IMR-90 (cell line): ENCODE results near the gene GNG2. TPM values are rescaled to one million over a fixed set of nuclear protein-coding genes. Genes with fewer than 3 reads are reported as not detected.

Experiments
- ATAC-seq: fragments of 200-7000 bp; cut with Tn5 transposase; 2 replicates; pipeline ENCODE4 v1.9.1; 2020; ENCODE audit warnings: low read depth, mild to moderate bottlenecking, moderate library complexity
- BruUV-seq: library from RNA; stranded (reverse); fragments of 400-500 nt; replicated peaks from 2 replicates; lab custom pipeline; 2021; lab: Mats Ljungman, UMichigan
- CTCF ChIA-PET: fragments of 300-600 bp; formaldehyde crosslinking; extraction: SDS; loops from one replicate; lab custom pipeline; 2021; ENCODE audit warnings: antibody characterized with exemption; lab: Yijun Ruan, JAX
- POLR2A ChIA-PET: fragments of 300-600 bp; sonication (Branson Sonifier 250); formaldehyde crosslinking; loops from one replicate; lab custom pipeline; 2022; ENCODE audit warnings: antibody characterized with exemption; ENCODE audit not compliant: unreplicated experiment; lab: Charles Lee
- DNase-seq: peaks from one replicate; pipeline ENCODE4 v3.0.0; 2013
- H2AFZ ChIP-seq: replicated peaks from 2 replicates; pipeline ENCODE3; 2013; ENCODE audit warnings: low read length, mild to moderate bottlenecking; ENCODE audit not compliant: poor library complexity
- H2AK5ac ChIP-seq: 2 replicates; pipeline ENCODE4 v1.6.1; 2013; ENCODE audit warnings: low read depth, low read length, inconsistent platforms
- H2AK9ac ChIP-seq: replicated peaks from 2 replicates; pipeline ENCODE3; 2013; ENCODE audit warnings: mild to moderate bottlenecking, low read depth, low read length, moderate library complexity; ENCODE audit not compliant: poor library complexity
- H2BK120ac ChIP-seq: 2 replicates; pipeline ENCODE4 v1.6.1; 2013; ENCODE audit warnings: low read depth, low read length, inconsistent platforms
- H2BK15ac ChIP-seq: 3 replicates; pipeline ENCODE4 v1.6.1; 2013; ENCODE audit warnings: low read depth, low read length, inconsistent platforms
- H2BK20ac ChIP-seq: 2 replicates; pipeline ENCODE4 v1.6.1; 2013; ENCODE audit warnings: low read depth, mild to moderate bottlenecking, inconsistent platforms, low read length, moderate library complexity
- H2BK5ac ChIP-seq: 2 replicates; pipeline ENCODE4 v1.6.1; 2013; ENCODE audit warnings: mild to moderate bottlenecking, low read depth, low read length, inconsistent platforms; ENCODE audit not compliant: poor library complexity, severe bottlenecking
- H3K14ac ChIP-seq: replicated peaks from 2 replicates; pipeline ENCODE4 v1.6.1; 2013; ENCODE audit warnings: low read depth, low read length, inconsistent platforms
- H3K18ac ChIP-seq: 2 replicates; pipeline ENCODE4 v1.6.1; 2013; ENCODE audit warnings: low read depth, low read length, control low read depth
- H3K23ac ChIP-seq: 2 replicates; pipeline ENCODE4 v1.6.1; 2013; ENCODE audit warnings: low read depth, low read length, inconsistent platforms
- H3K27ac ChIP-seq: 2 replicates; pipeline ENCODE4 v1.5.1; 2013; ENCODE audit warnings: mild to moderate bottlenecking, control low read depth, low read length; ENCODE audit not compliant: insufficient read depth
- H3K27me3 ChIP-seq: 2 replicates; pipeline ENCODE4 v1.6.1; 2013; ENCODE audit warnings: low read length; ENCODE audit not compliant: control insufficient read depth, insufficient read depth
- H3K36me3 ChIP-seq: 2 replicates; pipeline ENCODE4 v1.6.1; 2013; ENCODE audit warnings: low read length, mixed read lengths; ENCODE audit not compliant: control insufficient read depth, insufficient read depth
- H3K4ac ChIP-seq: 2 replicates; pipeline ENCODE4 v1.6.1; 2013; ENCODE audit warnings: low read depth, low read length, inconsistent platforms
- H3K4me1 ChIP-seq: 2 replicates; pipeline ENCODE4 v1.6.1; 2013; ENCODE audit warnings: low read length, mixed read lengths; ENCODE audit not compliant: control insufficient read depth, insufficient read depth
- H3K4me2 ChIP-seq: 2 replicates; pipeline ENCODE4 v1.6.1; 2013; ENCODE audit warnings: low read depth, mild to moderate bottlenecking, control low read depth, low read length, moderate library complexity
- H3K4me3 ChIP-seq: 2 replicates; pipeline ENCODE4 v1.5.1; 2013; ENCODE audit warnings: low read depth, mild to moderate bottlenecking, control low read depth, low read length, moderate library complexity; ENCODE audit not compliant: insufficient read depth
- H3K56ac ChIP-seq: 2 replicates; pipeline ENCODE4 v1.6.1; 2013; ENCODE audit warnings: low read length, inconsistent platforms; ENCODE audit not compliant: insufficient read depth; ENCODE audit errors: extremely low read depth
- H3K79me1 ChIP-seq, 2 experiments: 2 replicates each; pipeline ENCODE4 v1.6.1; 2013; ENCODE audit warnings: low read length in 2 of 2, inconsistent platforms in 1 of 2, low read depth in 1 of 2
- H3K9ac ChIP-seq: 2 replicates; pipeline ENCODE4 v1.6.1; 2013; ENCODE audit warnings: low read depth, low read length, control low read depth
- H3K9me1 ChIP-seq: 2 replicates; pipeline ENCODE4 v1.6.1; 2013; ENCODE audit warnings: low read length, inconsistent platforms; ENCODE audit not compliant: insufficient read depth
- H3K9me3 ChIP-seq: 2 replicates; pipeline ENCODE4 v1.6.1; 2013; ENCODE audit warnings: low read length; ENCODE audit not compliant: control insufficient read depth, insufficient read depth
- H4K20me1 ChIP-seq: 2 replicates; pipeline ENCODE4 v1.6.1; 2013; ENCODE audit warnings: low read length, inconsistent platforms; ENCODE audit not compliant: insufficient read depth
- H4K5ac ChIP-seq: 2 replicates; pipeline ENCODE4 v1.6.1; 2013; ENCODE audit warnings: mild to moderate bottlenecking, low read depth, low read length, control low read depth
- H4K8ac ChIP-seq, 2 experiments: 2 replicates each; pipeline ENCODE4 v1.6.1; 2013; ENCODE audit warnings: low read depth in 2 of 2, low read length in 2 of 2, control low read depth in 1 of 2, inconsistent platforms in 1 of 2
- H4K91ac ChIP-seq: 2 replicates; pipeline ENCODE4 v1.6.1; 2013; ENCODE audit warnings: low read depth, low read length, inconsistent platforms; ENCODE audit not compliant: insufficient read depth
- BHLHE40 ChIP-seq: fragments of 150-350 bp; IDR thresholded peaks from 2 replicates; pipeline ENCODE4 v1.6.1; 2016; ENCODE audit warnings: mild to moderate bottlenecking, low read depth, low read length
- CEBPB ChIP-seq: IDR thresholded peaks from 2 replicates; pipeline ENCODE4 v1.6.1; 2012; ENCODE audit warnings: low read depth, low read length, improper control_type of control experiment
- CHD1 ChIP-seq: IDR thresholded peaks from 2 replicates; pipeline ENCODE4 v1.6.1; 2012; ENCODE audit warnings: low read depth, low read length, improper control_type of control experiment
- FOS ChIP-seq: fragments of 150-350 bp; IDR thresholded peaks from 2 replicates; pipeline ENCODE4 v1.6.1; 2016; ENCODE audit warnings: low read depth, low read length
- MAZ ChIP-seq: IDR thresholded peaks from 2 replicates; pipeline ENCODE4 v1.6.1; 2012; ENCODE audit warnings: low read depth, mild to moderate bottlenecking, low read length, improper control_type of control experiment, moderate library complexity, borderline replicate concordance
- NFE2L2 ChIP-seq: fragments of 150-350 bp; IDR thresholded peaks from 2 replicates; pipeline ENCODE4 v1.6.1; 2016; ENCODE audit warnings: low read depth, mild to moderate bottlenecking, low read length
- POLR2A ChIP-seq: IDR thresholded peaks from 2 replicates; pipeline ENCODE4 v1.6.1; 2012; ENCODE audit warnings: mild to moderate bottlenecking, low read depth, low read length
- RAD21 ChIP-seq: IDR thresholded peaks from 2 replicates; pipeline ENCODE4 v1.6.1; 2012; ENCODE audit warnings: low read length, improper control_type of control experiment
- RCOR1 ChIP-seq: IDR thresholded peaks from 2 replicates; pipeline ENCODE4 v1.6.1; 2012; ENCODE audit warnings: mild to moderate bottlenecking, low read length, improper control_type of control experiment; ENCODE audit not compliant: insufficient replicate concordance
- RFX5 ChIP-seq: IDR thresholded peaks from 2 replicates; pipeline ENCODE4 v1.8.0; 2012; ENCODE audit warnings: low read depth, mild to moderate bottlenecking, low read length, moderate library complexity
- SMC3 ChIP-seq: fragments of 150-350 bp; IDR thresholded peaks from 2 replicates; pipeline ENCODE4 v1.6.1; 2016; ENCODE audit warnings: low read depth, mild to moderate bottlenecking, antibody characterized with exemption, low read length, moderate library complexity
- WGBS, 2 experiments: methylation state at CpG; one replicate each; pipeline versions ENCODE4 v1.1.5 to v1.1.7; 2013; ENCODE audit warnings: missing lambda C conversion rate in 2 of 2; ENCODE audit not compliant: insufficient read length in 1 of 2; ENCODE audit errors: extremely low coverage in 2 of 2; 5-methylcytosine and 5-hydroxymethylcytosine counted together
- dilution Hi-C: fragments of 300-500 bp; cut with HindIII; formaldehyde crosslinking; loops from one replicate; pipeline ENCODE4 v1.14.3; 2018; ENCODE audit warnings: low sequenced_read_pairs; ENCODE audit not compliant: unreplicated experiment
- in situ Hi-C: fragments of 300-500 bp; cut with MboI; formaldehyde crosslinking; loops from 3 replicates; pipeline ENCODE4 v1.14.3; 2019; ENCODE audit warnings: low sequenced_read_pairs, inconsistent platforms, mixed read lengths
- intact Hi-C: fragments of 100-400 bp; cut with micrococcal nuclease; formaldehyde crosslinking; loops from 2 replicates; pipeline ENCODE4 v1.10.0; 2022
- polyA plus RNA-seq, 3 experiments: library from polyadenylated mRNA; depleted of rRNA; stranded (reverse); fragments of >200 nt; gene quantifications; 2 replicates each; pipeline ENCODE4 v1.2.3, GENCODE V29; 2012; ENCODE audit warnings: low replicate concordance in 1 of 3
- total RNA-seq: library from RNA; depleted of rRNA; stranded (reverse); fragments of >200 nt; gene quantifications from 2 replicates; pipeline ENCODE4 v1.2.3, GENCODE V29; 2012
- TF ChIP-seq, protein P1 (sequence below): fragments of 150-350 bp; IDR thresholded peaks from 2 replicates; pipeline ENCODE4 v1.6.1; 2016; ENCODE audit warnings: low read depth, mild to moderate bottlenecking, low read length, moderate library complexity, borderline replicate concordance
- TF ChIP-seq, protein P2 (sequence below): fragments of 150-350 bp; IDR thresholded peaks from 2 replicates; pipeline ENCODE4 v1.6.1; 2017; ENCODE audit warnings: mild to moderate bottlenecking, antibody characterized with exemption, low read length, low read depth

Gene GNG2
- total and polyA plus RNA-seq, 2 of the 4 experiments (the other 2 are of a cell fraction): 13.1 to 14.6 TPM

DNA sequence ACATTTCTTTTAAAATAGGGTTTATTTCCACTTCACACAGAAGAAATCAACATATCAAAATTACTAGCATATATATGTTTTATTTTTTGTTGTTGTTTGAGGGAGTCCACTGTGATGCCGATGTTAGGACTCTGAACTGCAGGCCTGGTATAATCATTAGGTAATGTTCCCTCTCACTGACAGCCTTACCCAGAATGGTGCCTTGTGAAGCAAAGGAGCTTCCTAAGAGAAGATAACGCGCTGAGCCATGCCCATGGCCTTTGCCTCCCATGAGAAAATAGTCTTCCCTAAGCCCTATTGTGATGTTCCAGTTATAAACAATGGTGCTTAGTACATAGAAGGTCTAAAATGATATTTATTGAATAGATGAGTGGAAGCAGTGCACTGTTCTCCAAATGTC, 12.0 kb downstream of the GNG2 start:
- Histone ChIP-seq H2BK120ac (peak overlapping the region; percentile 72), H4K91ac (no peak overlapping the region), H4K20me1 (peaks cover 3% of the 10 kb centered on the region; the same call in 1 of the 2 replicates), H4K5ac (no peak overlapping the region), H3K4me2 (no peak overlapping the region), H3K23ac (0 out of 2 replicates have a peak overlapping the region, but pooled peaks have one; percentile 48), H3K9me1 (peaks cover 12% of the 10 kb centered on the region), H3K14ac (peak overlapping the region; percentile 57), H4K8ac (no peak overlapping the region), H3K56ac (no peak overlapping the region), H3K27me3 (no peaks in the 10 kb centered on the region), H3K18ac (0 out of 2 replicates have a peak overlapping the region, but pooled peaks have one; percentile 48), H3K9me3 (no peaks in the 10 kb centered on the region), H3K36me3 (no peaks in the 10 kb centered on the region), H2AFZ (no peak overlapping the region), H2BK20ac (0 out of 2 replicates have a peak overlapping the region, but pooled peaks have one; percentile 61), H3K9ac (no peak overlapping the region), H2BK5ac (no peak overlapping the region), H2AK5ac (peak overlapping the region; percentile 78), H2BK15ac (peak overlapping the region; percentile 22; the same call in 1 of the 3 replicates), H3K27ac (no peak overlapping the region), H3K4me1 (peaks cover 9% of the 10 kb centered on the region), H3K79me1 (peaks cover 31 to 55% of the 10 kb centered on the region in 2 experiments), H2AK9ac (no peak overlapping the region), H3K4me3 (no peak overlapping the region), H3K4ac (peak overlapping the region; percentile 44; the same call in 1 of the 2 replicates)
- no peak for ATAC-seq
- no CpG with 5 or more reads among the region's 3 CpGs for WGBS, 2 experiments
- in situ Hi-C loops: no loop called here
- CTCF ChIA-PET: interaction anchor here (1.0 kb wide), 1 partner anchor 106 kb away, joined by 7 read pairs; no protein-coding TSS in a partner anchor
- DNase-seq: no peak
- dilution Hi-C loops: no loop called here
- no peak for TF ChIP-seq BHLHE40
- TF ChIP-seq, protein P1, sequence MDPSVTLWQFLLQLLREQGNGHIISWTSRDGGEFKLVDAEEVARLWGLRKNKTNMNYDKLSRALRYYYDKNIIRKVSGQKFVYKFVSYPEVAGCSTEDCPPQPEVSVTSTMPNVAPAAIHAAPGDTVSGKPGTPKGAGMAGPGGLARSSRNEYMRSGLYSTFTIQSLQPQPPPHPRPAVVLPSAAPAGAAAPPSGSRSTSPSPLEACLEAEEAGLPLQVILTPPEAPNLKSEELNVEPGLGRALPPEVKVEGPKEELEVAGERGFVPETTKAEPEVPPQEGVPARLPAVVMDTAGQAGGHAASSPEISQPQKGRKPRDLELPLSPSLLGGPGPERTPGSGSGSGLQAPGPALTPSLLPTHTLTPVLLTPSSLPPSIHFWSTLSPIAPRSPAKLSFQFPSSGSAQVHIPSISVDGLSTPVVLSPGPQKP: no peak
- no peak for TF ChIP-seq NFE2L2
- TF ChIP-seq MAZ: no peak
- TF ChIP-seq FOS: no peak
- TF ChIP-seq RAD21: no peak
- TF ChIP-seq SMC3: no peak
- no peak for TF ChIP-seq CEBPB
- TF ChIP-seq CHD1: no peak
- TF ChIP-seq RCOR1: no peak
- no peak for TF ChIP-seq RFX5
- TF ChIP-seq POLR2A: no peak
- TF ChIP-seq, protein P2, sequence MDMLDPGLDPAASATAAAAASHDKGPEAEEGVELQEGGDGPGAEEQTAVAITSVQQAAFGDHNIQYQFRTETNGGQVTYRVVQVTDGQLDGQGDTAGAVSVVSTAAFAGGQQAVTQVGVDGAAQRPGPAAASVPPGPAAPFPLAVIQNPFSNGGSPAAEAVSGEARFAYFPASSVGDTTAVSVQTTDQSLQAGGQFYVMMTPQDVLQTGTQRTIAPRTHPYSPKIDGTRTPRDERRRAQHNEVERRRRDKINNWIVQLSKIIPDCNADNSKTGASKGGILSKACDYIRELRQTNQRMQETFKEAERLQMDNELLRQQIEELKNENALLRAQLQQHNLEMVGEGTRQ: no peak
- no TSS peak for BruUV-seq
- intact Hi-C loops: no loop called here
- POLR2A ChIA-PET: no interaction called here
